Smooth muscle cell of the pulmonary artery (primary cell): Measurements from ENCODE around the gene FRG2C. TPM values are rescaled to one million over a fixed set of nuclear protein-coding genes. Genes with fewer than 3 reads are reported as not detected.

Source experiments
- total RNA-seq: library from RNA; depleted of rRNA; stranded (reverse); fragments of >200 nt; gene quantifications from 2 replicates; pipeline ENCODE4 v1.2.3, GENCODE V29; 2014

The FRG2C gene
- not detected in 2 replicates for total RNA-seq

DNA sequence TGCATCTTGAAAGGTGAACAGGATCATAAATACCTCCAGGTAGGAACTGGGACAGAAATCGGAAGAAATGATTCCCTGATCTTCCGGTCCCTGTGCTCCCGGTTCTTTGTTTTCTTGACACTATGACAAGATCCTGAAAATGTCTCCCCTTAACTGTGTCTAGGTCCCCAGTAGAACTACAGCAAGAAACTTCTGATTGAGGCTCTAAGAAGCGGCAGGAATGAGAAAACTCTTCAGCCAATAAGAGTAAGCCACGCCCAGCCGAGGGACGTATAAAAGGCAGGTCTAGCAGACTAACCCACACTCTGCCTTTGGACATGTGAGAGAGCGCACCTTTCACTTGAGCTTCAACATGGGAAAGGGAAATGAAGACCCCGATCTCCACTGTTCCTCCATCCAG lies at the start of gene FRG2C:
Gene FRG2C, plus strand, starts transcription at position 301 of the 400 bp plus-strand sequence. Its CDS starts 52 bp downstream, at position 353.

Other genes with a start within 250 kb of the FRG2C start
- gene ZNF717, start 121.2 kb downstream of the FRG2C start, total RNA-seq = 13.9 and 19.1 TPM in 2 replicates